Measurements from ENCODE around the gene SLC25A12. TPM values are rescaled to one million over a fixed set of nuclear protein-coding genes. Genes with fewer than 3 reads are reported as not detected.

Gene SLC25A12
- total RNA-seq, 1 experiment from 2014 or later, result 17.8 TPM

GRCh38 chr2:171939058-171939742, 45.2 kb upstream of the SLC25A12 start:
- TF ChIP-seq CTCF (IDR thresholded peaks at IDR 0.05; ENCODE audit: unreplicated experiment), result no peak
- Mint-ChIP-seq H3K4me1 (ENCODE audit: low read depth, unreplicated experiment) (peaks cover 6% of the 10 kb centered on the region), H3K36me3 (ENCODE audit: insufficient read depth, unreplicated experiment) (no peaks in the 10 kb centered on the region), H3K9me3 (ENCODE audit: low read depth, unreplicated experiment) (no peaks in the 10 kb centered on the region), H3K27ac (ENCODE audit: unreplicated experiment) (no peak overlapping the region), H3K27me3 (ENCODE audit: unreplicated experiment) (no peaks in the 10 kb centered on the region), H3K4me3 (ENCODE audit: low read depth, unreplicated experiment) (no peak overlapping the region)
- CTCF ChIA-PET, result no interaction called here
- BruUV-seq (replicated peaks), result no TSS peak
- intact Hi-C loops (cut with micrococcal nuclease; ENCODE audit: unreplicated experiment), result no loop called here
- no peak for DNase-seq

- no peaks in the 10 kb centered on the region for H3K27me3 Mint-ChIP-seq (ENCODE audit: unreplicated experiment)
- DNase-seq, result no peak
- H3K4me1 Mint-ChIP-seq (ENCODE audit: low read depth, unreplicated experiment), result no peaks in the 10 kb centered on the region
- no TSS peak for BruUV-seq (replicated peaks)
- no peak overlapping the region for H3K4me3 Mint-ChIP-seq (ENCODE audit: low read depth, unreplicated experiment)
- H3K27ac Mint-ChIP-seq (ENCODE audit: unreplicated experiment), result no peak overlapping the region
- intact Hi-C loops (cut with micrococcal nuclease; ENCODE audit: unreplicated experiment), result no loop called here
- TF ChIP-seq CTCF (IDR thresholded peaks at IDR 0.05; ENCODE audit: unreplicated experiment), result no peak
- peaks cover 7% of the 10 kb centered on the region for H3K36me3 Mint-ChIP-seq (ENCODE audit: insufficient read depth, unreplicated experiment)
- CTCF ChIA-PET, result no interaction called here
- H3K9me3 Mint-ChIP-seq (ENCODE audit: low read depth, unreplicated experiment), result no peaks in the 10 kb centered on the region
These were observed 36.3 kb upstream of the SLC25A12 start for GRCh38 chr2:171930385-171930784.

GRCh38 chr2:171924170-171924942, 30.3 kb upstream of the SLC25A12 start:
- H3K9me3 Mint-ChIP-seq (ENCODE audit: low read depth, unreplicated experiment), result no peaks in the 10 kb centered on the region
- peak overlapping the region; percentile 88 for H3K27ac Mint-ChIP-seq (ENCODE audit: unreplicated experiment)
- DNase-seq, result no peak
- CTCF ChIA-PET, result interaction anchor here (0.7 kb wide), 1 partner anchor 1175 kb away, joined by 3 read pairs; no protein-coding TSS in a partner anchor
- BruUV-seq (replicated peaks), result no TSS peak
- intact Hi-C loops (cut with micrococcal nuclease; ENCODE audit: unreplicated experiment), result loop anchor here (10.0 kb wide), 1 partner anchor 180 kb away; the partner anchor contains the start of gene DLX2
- H3K4me1 Mint-ChIP-seq (ENCODE audit: low read depth, unreplicated experiment), result peaks cover 18% of the 10 kb centered on the region
- peak overlapping the region; percentile 88 for H3K4me3 Mint-ChIP-seq (ENCODE audit: low read depth, unreplicated experiment)
- TF ChIP-seq CTCF (IDR thresholded peaks at IDR 0.05; ENCODE audit: unreplicated experiment), result no peak
- peaks cover 26% of the 10 kb centered on the region for H3K36me3 Mint-ChIP-seq (ENCODE audit: insufficient read depth, unreplicated experiment)
- H3K27me3 Mint-ChIP-seq (ENCODE audit: unreplicated experiment), result no peaks in the 10 kb centered on the region

GRCh38 chr2:171923206-171923605, 29.2 kb upstream of the SLC25A12 start:
- peak; percentile 22 for DNase-seq
- CTCF ChIA-PET, result interaction anchor here (0.7 to 1.1 kb wide), 3 partner anchors 44 to 1176 kb away, joined by 3 to 4 read pairs (median 3); no protein-coding TSS in a partner anchor
- Mint-ChIP-seq H3K9me3 (ENCODE audit: low read depth, unreplicated experiment) (no peaks in the 10 kb centered on the region), H3K4me1 (ENCODE audit: low read depth, unreplicated experiment) (peaks cover 18% of the 10 kb centered on the region), H3K27me3 (ENCODE audit: unreplicated experiment) (no peaks in the 10 kb centered on the region), H3K27ac (ENCODE audit: unreplicated experiment) (peak overlapping the region; percentile 88), H3K4me3 (ENCODE audit: low read depth, unreplicated experiment) (peak overlapping the region; percentile 88), H3K36me3 (ENCODE audit: insufficient read depth, unreplicated experiment) (peaks cover 26% of the 10 kb centered on the region)
- TF ChIP-seq CTCF (IDR thresholded peaks at IDR 0.05; ENCODE audit: unreplicated experiment), result no peak
- intact Hi-C loops (cut with micrococcal nuclease; ENCODE audit: unreplicated experiment), result loop anchor here (10.0 kb wide), 1 partner anchor 182 kb away; the partner anchor contains the start of gene DLX2
- no TSS peak for BruUV-seq (replicated peaks)

Measured in Calu3 (cell line).